ENCODE data around the gene SFXN4. TPM values are rescaled to one million over a fixed set of nuclear protein-coding genes. Genes with fewer than 3 reads are reported as not detected.
A peak's percentile ranks its signal among the peaks of the same experiment; 100 is the strongest.
"Not testable (repeated sequence)": the region's sequence is repeated elsewhere in the genome, so short reads cannot be mapped to it uniquely, and the experiment has no call there.

The SFXN4 gene
- total RNA-seq, 1 experiment from 2014 or later, result 21.9 TPM

DNA sequence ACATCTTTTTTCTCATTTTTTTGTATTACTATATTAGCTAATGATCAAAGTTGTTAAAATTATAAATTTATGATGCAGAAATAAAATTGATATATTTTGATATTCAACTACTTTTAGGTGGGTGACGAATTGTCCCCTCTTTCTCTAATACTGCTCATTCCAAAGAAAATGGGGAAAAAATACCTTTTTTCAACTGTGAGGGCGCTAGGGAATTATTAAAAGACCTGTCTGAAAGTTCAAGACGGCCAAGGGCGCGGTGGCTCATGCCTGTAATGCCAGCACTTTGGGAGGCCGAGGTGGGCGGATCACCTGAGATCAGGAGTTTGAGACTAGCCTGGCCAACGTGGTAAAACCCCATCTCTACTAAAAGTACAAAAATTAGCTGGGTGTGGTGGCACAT is 27.6 kb downstream of the SFXN4 start:
- H3K27ac ChIP-seq (ENCODE audit: insufficient read length, low read depth, low read length); H2AFZ ChIP-seq (ENCODE audit: low read length); H3K9ac ChIP-seq (ENCODE audit: extremely low read depth, insufficient read length, low read length); H3K4me1 ChIP-seq (ENCODE audit: insufficient read depth, low read length); H3K9me3 ChIP-seq (ENCODE audit: control insufficient read depth, low read depth, low read length); H4K8ac ChIP-seq (replicated peaks; ENCODE audit: insufficient read length, low read depth, low read length); H3K23ac ChIP-seq (ENCODE audit: insufficient read length, low read depth, low read length); H3K18ac ChIP-seq (ENCODE audit: insufficient read length, low read depth, low read length); H3K23me2 ChIP-seq (ENCODE audit: insufficient read length, low read depth, low read length, poor library complexity, severe bottlenecking); H3K56ac ChIP-seq (ENCODE audit: insufficient read length, low read depth, low read length); H3K27ac Mint-ChIP-seq; H3K79me2 ChIP-seq (ENCODE audit: insufficient read depth, low read length); H2BK20ac ChIP-seq (ENCODE audit: low read depth, low read length, poor library complexity, severe bottlenecking); H4K20me1 ChIP-seq (ENCODE audit: control insufficient read depth, insufficient read depth, insufficient read length); DNase-seq; H3K79me1 ChIP-seq (ENCODE audit: insufficient read depth, low read depth, low read length, poor library complexity, severe bottlenecking); H2BK12ac ChIP-seq (ENCODE audit: insufficient read length, low read depth, low read length); H3K4me1 Mint-ChIP-seq; H2AK5ac ChIP-seq (ENCODE audit: insufficient read length, low read length); H2BK120ac ChIP-seq (ENCODE audit: low read depth, low read length, poor library complexity, severe bottlenecking); H3K27me3 ChIP-seq (ENCODE audit: insufficient read depth, low read length); H3K4ac ChIP-seq (ENCODE audit: low read depth, low read length); H2BK5ac ChIP-seq (ENCODE audit: insufficient read length, low read length); H3K4me3 Mint-ChIP-seq; H2BK15ac ChIP-seq (ENCODE audit: low read depth, low read length); H4K91ac ChIP-seq (ENCODE audit: insufficient read length, low read depth, low read length); H3T11ph ChIP-seq (ENCODE audit: low read length); H4K5ac ChIP-seq (ENCODE audit: insufficient read length, low read depth, low read length); H3K14ac ChIP-seq (ENCODE audit: insufficient read depth, low read length); H3K27me3 Mint-ChIP-seq (ENCODE audit: low read depth); H3K9me3 Mint-ChIP-seq; H3K4me2 ChIP-seq (ENCODE audit: insufficient read depth, insufficient read length, low read length): not testable (repeated sequence)
- H3K36me3 Mint-ChIP-seq (ENCODE audit: insufficient read depth in 1 of 3, low read depth in 3 of 3), result peaks cover 9 to 35% (median 22%) of the 10 kb centered on the region in 3 experiments; a peak in 6 of 7 replicates
- no CpG with 5 or more reads among the region's 8 CpGs for WGBS (ENCODE audit: extremely low coverage, insufficient read length, low lambda C conversion rate)
- TF ChIP-seq, protein P1, sequence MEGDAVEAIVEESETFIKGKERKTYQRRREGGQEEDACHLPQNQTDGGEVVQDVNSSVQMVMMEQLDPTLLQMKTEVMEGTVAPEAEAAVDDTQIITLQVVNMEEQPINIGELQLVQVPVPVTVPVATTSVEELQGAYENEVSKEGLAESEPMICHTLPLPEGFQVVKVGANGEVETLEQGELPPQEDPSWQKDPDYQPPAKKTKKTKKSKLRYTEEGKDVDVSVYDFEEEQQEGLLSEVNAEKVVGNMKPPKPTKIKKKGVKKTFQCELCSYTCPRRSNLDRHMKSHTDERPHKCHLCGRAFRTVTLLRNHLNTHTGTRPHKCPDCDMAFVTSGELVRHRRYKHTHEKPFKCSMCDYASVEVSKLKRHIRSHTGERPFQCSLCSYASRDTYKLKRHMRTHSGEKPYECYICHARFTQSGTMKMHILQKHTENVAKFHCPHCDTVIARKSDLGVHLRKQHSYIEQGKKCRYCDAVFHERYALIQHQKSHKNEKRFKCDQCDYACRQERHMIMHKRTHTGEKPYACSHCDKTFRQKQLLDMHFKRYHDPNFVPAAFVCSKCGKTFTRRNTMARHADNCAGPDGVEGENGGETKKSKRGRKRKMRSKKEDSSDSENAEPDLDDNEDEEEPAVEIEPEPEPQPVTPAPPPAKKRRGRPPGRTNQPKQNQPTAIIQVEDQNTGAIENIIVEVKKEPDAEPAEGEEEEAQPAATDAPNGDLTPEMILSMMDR (conservative IDR thresholded peaks at IDR 0.05), result peak; percentile 46

All from H9 (cell line).